Gastroesophageal sphincter (tissue), 3 donors: Measurements from ENCODE around the gene VAV3.

Experiments
- POLR2A ChIP-seq, 2 donors: fragments of 450-650 bp; IDR thresholded peaks; one replicate each; pipeline ENCODE4 v1.6.1; 2017; ENCODE audit warnings: antibody characterized with exemption in 2 of 2, mild to moderate bottlenecking in 2 of 2, moderate library complexity in 1 of 2
- POLR2AphosphoS5 ChIP-seq: sonication (generic); formaldehyde crosslinking; IDR thresholded peaks from one replicate; pipeline ENCODE4 v1.6.1; 2017; ENCODE audit warnings: antibody characterized with exemption
- TF ChIP-seq, protein P1 (sequence below), 4 experiments: fragments of 200-600 bp in 2 of 4; fragments of 450-650 bp in 2 of 4; sonication (generic) in 1 of 4; IDR thresholded peaks; one replicate each; pipeline ENCODE4 v1.5.1; 2017 to 2019; ENCODE audit warnings: antibody characterized with exemption in 4 of 4, mild to moderate bottlenecking in 2 of 4, moderate library complexity in 2 of 4

DNA sequence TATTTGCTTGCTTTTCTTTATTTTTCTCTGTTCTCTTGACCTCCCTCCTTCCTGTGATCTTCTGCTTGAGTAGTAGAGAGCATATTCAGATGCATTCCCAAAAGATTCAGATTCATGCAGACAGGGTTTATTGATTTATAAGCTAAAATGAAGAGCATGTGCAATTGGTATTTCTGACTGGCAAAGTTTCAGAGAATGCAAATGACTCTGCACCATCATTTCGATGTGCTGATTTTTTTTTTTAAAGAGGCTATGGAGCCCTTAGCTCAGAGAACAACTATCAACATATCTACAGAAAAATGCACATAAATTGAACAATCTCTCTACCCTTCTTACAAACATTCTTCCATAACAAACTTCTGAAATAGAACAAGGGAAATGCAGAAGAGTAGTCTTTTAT, 312.0 kb downstream of the VAV3 start:
- TF ChIP-seq, protein P1, sequence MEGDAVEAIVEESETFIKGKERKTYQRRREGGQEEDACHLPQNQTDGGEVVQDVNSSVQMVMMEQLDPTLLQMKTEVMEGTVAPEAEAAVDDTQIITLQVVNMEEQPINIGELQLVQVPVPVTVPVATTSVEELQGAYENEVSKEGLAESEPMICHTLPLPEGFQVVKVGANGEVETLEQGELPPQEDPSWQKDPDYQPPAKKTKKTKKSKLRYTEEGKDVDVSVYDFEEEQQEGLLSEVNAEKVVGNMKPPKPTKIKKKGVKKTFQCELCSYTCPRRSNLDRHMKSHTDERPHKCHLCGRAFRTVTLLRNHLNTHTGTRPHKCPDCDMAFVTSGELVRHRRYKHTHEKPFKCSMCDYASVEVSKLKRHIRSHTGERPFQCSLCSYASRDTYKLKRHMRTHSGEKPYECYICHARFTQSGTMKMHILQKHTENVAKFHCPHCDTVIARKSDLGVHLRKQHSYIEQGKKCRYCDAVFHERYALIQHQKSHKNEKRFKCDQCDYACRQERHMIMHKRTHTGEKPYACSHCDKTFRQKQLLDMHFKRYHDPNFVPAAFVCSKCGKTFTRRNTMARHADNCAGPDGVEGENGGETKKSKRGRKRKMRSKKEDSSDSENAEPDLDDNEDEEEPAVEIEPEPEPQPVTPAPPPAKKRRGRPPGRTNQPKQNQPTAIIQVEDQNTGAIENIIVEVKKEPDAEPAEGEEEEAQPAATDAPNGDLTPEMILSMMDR (IDR thresholded peaks at IDR 0.05) = no peak
- TF ChIP-seq POLR2A (IDR thresholded peaks at IDR 0.05) = no peak
- TF ChIP-seq POLR2AphosphoS5 = no peak
